ENCODE measurements around the gene CYP4F12. TPM values are rescaled to one million over a fixed set of nuclear protein-coding genes. Genes with fewer than 3 reads are reported as not detected.

The CYP4F12 gene
- total RNA-seq, 1 experiment from 2014 or later: not detected

DNA sequence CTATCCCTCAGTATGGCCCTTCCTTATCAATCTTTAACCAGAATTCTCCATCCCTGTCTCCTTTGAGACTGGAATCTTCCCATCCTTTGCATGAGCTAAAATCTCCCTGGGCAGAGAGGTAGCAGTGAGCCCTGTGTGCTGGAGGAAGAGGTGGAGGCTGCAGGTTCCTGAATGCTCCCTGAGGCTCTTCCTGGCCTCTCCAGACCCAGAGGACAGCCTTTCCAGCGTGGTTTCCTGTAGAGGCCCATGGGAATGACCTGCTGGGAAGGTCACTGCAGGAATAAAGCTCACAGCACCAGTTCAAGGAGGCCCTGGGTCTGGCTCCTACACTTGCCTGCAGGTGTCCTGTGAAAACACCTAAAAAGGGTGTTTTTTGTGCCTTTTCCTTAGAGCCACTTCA, 59.5 kb downstream of the CYP4F12 start:
- WGBS (ENCODE audit: extremely low coverage, insufficient read length, low lambda C conversion rate): no CpG with 5 or more reads among the region's 1 CpG
- peaks cover 0 to 41% (median 5%) of the 10 kb centered on the region in 3 experiments; a peak in 6 of 7 replicates for H3K36me3 Mint-ChIP-seq (ENCODE audit: insufficient read depth in 1 of 3, low read depth in 3 of 3)
- no peaks in the 10 kb centered on the region for H3K79me1 ChIP-seq (ENCODE audit: insufficient read depth, low read depth, low read length, poor library complexity, severe bottlenecking)

More for the DNA sequence above, 59.5 kb downstream of the CYP4F12 start:
- no peaks in the 10 kb centered on the region for H3K4me1 Mint-ChIP-seq
- no peak overlapping the region for H3K14ac ChIP-seq (ENCODE audit: insufficient read depth, low read length)
- no peaks in the 10 kb centered on the region for H3K79me2 ChIP-seq (ENCODE audit: insufficient read depth, low read length)
- no peak overlapping the region for H3K27ac Mint-ChIP-seq
- H2BK20ac ChIP-seq (ENCODE audit: low read depth, low read length, poor library complexity, severe bottlenecking): no peak overlapping the region
- TF ChIP-seq, protein P1, sequence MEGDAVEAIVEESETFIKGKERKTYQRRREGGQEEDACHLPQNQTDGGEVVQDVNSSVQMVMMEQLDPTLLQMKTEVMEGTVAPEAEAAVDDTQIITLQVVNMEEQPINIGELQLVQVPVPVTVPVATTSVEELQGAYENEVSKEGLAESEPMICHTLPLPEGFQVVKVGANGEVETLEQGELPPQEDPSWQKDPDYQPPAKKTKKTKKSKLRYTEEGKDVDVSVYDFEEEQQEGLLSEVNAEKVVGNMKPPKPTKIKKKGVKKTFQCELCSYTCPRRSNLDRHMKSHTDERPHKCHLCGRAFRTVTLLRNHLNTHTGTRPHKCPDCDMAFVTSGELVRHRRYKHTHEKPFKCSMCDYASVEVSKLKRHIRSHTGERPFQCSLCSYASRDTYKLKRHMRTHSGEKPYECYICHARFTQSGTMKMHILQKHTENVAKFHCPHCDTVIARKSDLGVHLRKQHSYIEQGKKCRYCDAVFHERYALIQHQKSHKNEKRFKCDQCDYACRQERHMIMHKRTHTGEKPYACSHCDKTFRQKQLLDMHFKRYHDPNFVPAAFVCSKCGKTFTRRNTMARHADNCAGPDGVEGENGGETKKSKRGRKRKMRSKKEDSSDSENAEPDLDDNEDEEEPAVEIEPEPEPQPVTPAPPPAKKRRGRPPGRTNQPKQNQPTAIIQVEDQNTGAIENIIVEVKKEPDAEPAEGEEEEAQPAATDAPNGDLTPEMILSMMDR (conservative IDR thresholded peaks at IDR 0.05): no peak
- no peak overlapping the region for H3K9ac ChIP-seq (ENCODE audit: extremely low read depth, insufficient read length, low read length)
- no peak overlapping the region for H4K5ac ChIP-seq (ENCODE audit: insufficient read length, low read depth, low read length)
- H4K91ac ChIP-seq (ENCODE audit: insufficient read length, low read depth, low read length): no peak overlapping the region
- no peak overlapping the region for H4K8ac ChIP-seq (replicated peaks; ENCODE audit: insufficient read length, low read depth, low read length)
- no peak overlapping the region for H2AFZ ChIP-seq (ENCODE audit: low read length)
- H3K4me1 ChIP-seq (ENCODE audit: insufficient read depth, low read length): no peaks in the 10 kb centered on the region
- no peak overlapping the region for H2BK120ac ChIP-seq (ENCODE audit: low read depth, low read length, poor library complexity, severe bottlenecking)
- H3K4ac ChIP-seq (ENCODE audit: low read depth, low read length): no peak overlapping the region
- peaks cover 87 to 90% of the 10 kb centered on the region in 2 experiments for H3K9me3 Mint-ChIP-seq
- H3K27me3 ChIP-seq (ENCODE audit: insufficient read depth, low read length): no peaks in the 10 kb centered on the region
- no peak overlapping the region for H3K27ac ChIP-seq (ENCODE audit: insufficient read length, low read depth, low read length)
- H3T11ph ChIP-seq (ENCODE audit: low read length): no peak overlapping the region
- no peak overlapping the region for H3K23ac ChIP-seq (ENCODE audit: insufficient read length, low read depth, low read length)
- H3K56ac ChIP-seq (ENCODE audit: insufficient read length, low read depth, low read length): no peak overlapping the region
- no peak overlapping the region for H2BK5ac ChIP-seq (ENCODE audit: insufficient read length, low read length)
- no peaks in the 10 kb centered on the region for H4K20me1 ChIP-seq (ENCODE audit: control insufficient read depth, insufficient read depth, insufficient read length)
- peaks cover 1% of the 10 kb centered on the region for H3K27me3 Mint-ChIP-seq (ENCODE audit: low read depth)
- no peak overlapping the region for H3K4me2 ChIP-seq (ENCODE audit: insufficient read depth, insufficient read length, low read length)
- no peaks in the 10 kb centered on the region for H3K23me2 ChIP-seq (ENCODE audit: insufficient read length, low read depth, low read length, poor library complexity, severe bottlenecking)
- H3K4me3 Mint-ChIP-seq: no peak overlapping the region
- no peak overlapping the region for H2BK15ac ChIP-seq (ENCODE audit: low read depth, low read length)
- H2BK12ac ChIP-seq (ENCODE audit: insufficient read length, low read depth, low read length): no peak overlapping the region
- no peak overlapping the region for H2AK5ac ChIP-seq (ENCODE audit: insufficient read length, low read length)
- peaks cover 90% of the 10 kb centered on the region for H3K9me3 ChIP-seq (ENCODE audit: control insufficient read depth, low read depth, low read length)
- DNase-seq: no peak
- H3K18ac ChIP-seq (ENCODE audit: insufficient read length, low read depth, low read length): no peak overlapping the region

All from H9 (cell line).